H1 (cell line): ENCODE measurements around the gene DCAF4L1. TPM values are rescaled to one million over a fixed set of nuclear protein-coding genes. Genes with fewer than 3 reads are reported as not detected.
A peak's percentile ranks its signal among the peaks of the same experiment; 100 is the strongest.

Source experiments
- CTCF ChIA-PET: fragments of 300-600 bp; sonication (Branson Sonifier 250); formaldehyde crosslinking; loops from one replicate; lab custom pipeline; 2021; ENCODE audit not compliant: partially characterized antibody; lab: Charles Lee
- POLR2A ChIA-PET: fragments of 300-600 bp; sonication (Branson Sonifier 250); formaldehyde crosslinking; loops from one replicate; lab custom pipeline; 2021; ENCODE audit warnings: inconsistent platforms; ENCODE audit not compliant: partially characterized antibody; lab: Charles Lee
- DNase-seq, 2 experiments: peaks; one replicate each; pipeline versions ENCODE4 v3.0.0 to v3.0.0-alpha.2; 2010 to 2022; ENCODE audit warnings: low spot score in 2 of 2, low read depth in 1 of 2, mixed read lengths in 1 of 2
- FAIRE-seq: peaks from 2 replicates; lab custom pipeline; 2011; peaks lifted over from hg19 to GRCh38; lab: Jason Lieb, UNC
- H2AFZ ChIP-seq: 2 replicates; pipeline ENCODE4 v1.8.1; 2012; ENCODE audit warnings: low read length, inconsistent platforms
- H2AK5ac ChIP-seq: 2 replicates; pipeline ENCODE4 v1.6.1; 2013; ENCODE audit warnings: low read depth, low read length
- H2BK120ac ChIP-seq: replicated peaks from 2 replicates; pipeline ENCODE3; 2013; ENCODE audit warnings: low read depth, low read length, inconsistent platforms
- H2BK12ac ChIP-seq: 2 replicates; pipeline ENCODE4 v1.6.1; 2013; ENCODE audit warnings: low read depth, low read length
- H2BK15ac ChIP-seq: 2 replicates; pipeline ENCODE4 v1.6.1; 2013; ENCODE audit warnings: low read length
- H2BK20ac ChIP-seq: 2 replicates; pipeline ENCODE4 v1.6.1; 2013; ENCODE audit warnings: low read length
- H2BK5ac ChIP-seq: 2 replicates; pipeline ENCODE4 v1.6.1; 2013; ENCODE audit warnings: low read depth, low read length
- H3K14ac ChIP-seq: 2 replicates; pipeline ENCODE4 v1.6.1; 2013; ENCODE audit warnings: inconsistent platforms; ENCODE audit not compliant: insufficient read length
- H3K18ac ChIP-seq: 2 replicates; pipeline ENCODE4 v1.6.1; 2013; ENCODE audit warnings: low read length; ENCODE audit errors: extremely low read depth
- H3K23ac ChIP-seq: 2 replicates; pipeline ENCODE4 v1.6.1; 2013; ENCODE audit warnings: inconsistent platforms; ENCODE audit not compliant: insufficient read length
- H3K23me2 ChIP-seq: 2 replicates; pipeline ENCODE4 v1.6.1; 2013; ENCODE audit warnings: low read depth, low read length
- H3K27ac ChIP-seq: 2 replicates; pipeline ENCODE4 v1.6.1; 2011; ENCODE audit warnings: low read depth, low read length, inconsistent platforms
- H3K27me3 ChIP-seq, 4 experiments: replicated peaks in 1 of 4; 1 replicate in 1 of 4; 2 replicates in 3 of 4; pipeline versions ENCODE4 v1.6.1 to v1.8.1; 2011 to 2013; ENCODE audit warnings: low read length in 3 of 4, mild to moderate bottlenecking in 3 of 4, inconsistent platforms in 2 of 4, mixed read lengths in 2 of 4, moderate library complexity in 1 of 4; ENCODE audit not compliant: control insufficient read depth in 3 of 4, insufficient read depth in 3 of 4; ENCODE audit errors: extremely low read depth in 1 of 4
- H3K36me3 ChIP-seq, 4 experiments: 2 replicates each; pipeline versions ENCODE4 v1.6.1 to v1.8.1; 2011 to 2013; ENCODE audit warnings: mild to moderate bottlenecking in 4 of 4, low read length in 3 of 4, moderate library complexity in 2 of 4, control low read depth in 1 of 4, inconsistent platforms in 1 of 4; ENCODE audit not compliant: insufficient read depth in 4 of 4, control insufficient read depth in 2 of 4
- H3K4ac ChIP-seq: replicated peaks from 2 replicates; pipeline ENCODE3; 2013; ENCODE audit warnings: low read length, low read depth, mixed read lengths, inconsistent platforms; ENCODE audit not compliant: insufficient read length
- H3K4me1 ChIP-seq, 4 experiments: replicated peaks in 1 of 4; 1 replicate in 1 of 4; 2 replicates in 3 of 4; pipeline versions ENCODE4 v1.6.1 to v1.8.1; 2011 to 2013; ENCODE audit warnings: low read length in 3 of 4, inconsistent platforms in 2 of 4, mixed read lengths in 1 of 4; ENCODE audit not compliant: insufficient read depth in 4 of 4, control insufficient read depth in 3 of 4
- H3K4me2 ChIP-seq, 2 experiments: 2 replicates each; pipeline versions ENCODE4 v1.6.1 to v1.8.1; 2011 to 2013; ENCODE audit warnings: low read depth in 2 of 2, low read length in 2 of 2, control low read depth in 1 of 2, inconsistent platforms in 1 of 2, mild to moderate bottlenecking in 1 of 2; ENCODE audit not compliant: insufficient read depth in 1 of 2
- H3K4me3 ChIP-seq, 4 experiments: fragments of 200-600, 300-600 bp in 1 of 4; sonication (generic), shearing (Covaris generic), sonication (Bioruptor Twin) in 1 of 4; 2 replicates each; pipeline versions ENCODE4 v1.5.1 to v1.8.1; 2011 to 2016; ENCODE audit warnings: low read length in 4 of 4, low read depth in 3 of 4, control low read depth in 2 of 4, inconsistent platforms in 2 of 4, mild to moderate bottlenecking in 2 of 4, mixed read lengths in 1 of 4, moderate library complexity in 1 of 4; ENCODE audit not compliant: insufficient read depth in 2 of 4; ENCODE audit errors: extremely low read depth in 1 of 4
- H3K56ac ChIP-seq: replicated peaks from 2 replicates; pipeline ENCODE3; 2013; ENCODE audit warnings: low read depth, mild to moderate bottlenecking, mixed read lengths, low read length, inconsistent platforms; ENCODE audit not compliant: insufficient read length
- H3K79me1 ChIP-seq: 2 replicates; pipeline ENCODE4 v1.6.1; 2013; ENCODE audit warnings: low read depth, low read length, control low read depth
- H3K79me2 ChIP-seq, 2 experiments: 2 replicates each; pipeline versions ENCODE4 v1.6.1 to v1.8.1; 2012 to 2013; ENCODE audit warnings: low read length in 2 of 2, mild to moderate bottlenecking in 2 of 2, inconsistent platforms in 1 of 2; ENCODE audit not compliant: insufficient read depth in 2 of 2, control insufficient read depth in 1 of 2
- H3K9ac ChIP-seq, 4 experiments: replicated peaks in 1 of 4; 1 replicate in 1 of 4; 2 replicates in 3 of 4; pipeline versions ENCODE4 v1.6.1 to v1.8.1; 2011 to 2013; ENCODE audit warnings: low read depth in 3 of 4, low read length in 3 of 4, control low read depth in 2 of 4, mild to moderate bottlenecking in 2 of 4, moderate library complexity in 2 of 4, inconsistent platforms in 1 of 4; ENCODE audit errors: extremely low read depth in 1 of 4
- H3K9me3 ChIP-seq, 2 experiments: 2 replicates each; pipeline versions ENCODE4 v1.6.1 to v1.8.1; 2012 to 2013; ENCODE audit warnings: mild to moderate bottlenecking in 2 of 2, moderate library complexity in 2 of 2, control low read depth in 1 of 2, inconsistent platforms in 1 of 2, low read depth in 1 of 2, low read length in 1 of 2, mixed read lengths in 1 of 2; ENCODE audit not compliant: insufficient read depth in 2 of 2
- H4K20me1 ChIP-seq, 2 experiments: replicated peaks in 1 of 2; 2 replicates each; pipeline versions ENCODE3 to v1.8.1; 2011 to 2013; ENCODE audit warnings: inconsistent platforms in 2 of 2, low read length in 2 of 2, mild to moderate bottlenecking in 1 of 2; ENCODE audit not compliant: insufficient read depth in 2 of 2, control insufficient read depth in 1 of 2
- H4K5ac ChIP-seq: 2 replicates; pipeline ENCODE4 v1.6.1; 2013; ENCODE audit warnings: low read length, low read depth, mixed read lengths, inconsistent platforms; ENCODE audit not compliant: insufficient read length
- H4K8ac ChIP-seq: 2 replicates; pipeline ENCODE4 v1.8.0; 2013; ENCODE audit warnings: mild to moderate bottlenecking, moderate library complexity, low read length, inconsistent platforms; ENCODE audit not compliant: insufficient read depth; ENCODE audit errors: extremely low read depth
- H4K91ac ChIP-seq: replicated peaks from 2 replicates; pipeline ENCODE3; 2013; ENCODE audit warnings: low read length, mixed read lengths, inconsistent platforms; ENCODE audit not compliant: insufficient read length
- CHD1 ChIP-seq: IDR thresholded peaks from 2 replicates; pipeline ENCODE4 v1.6.1; 2012; ENCODE audit warnings: low read depth, low read length, improper control_type of control experiment
- CHD2 ChIP-seq: IDR thresholded peaks from 2 replicates; pipeline ENCODE4 v1.6.1; 2012; ENCODE audit warnings: low read length, improper control_type of control experiment
- HDAC2 ChIP-seq, 2 experiments: fragments of 300-600 bp in 1 of 2; sonication (generic) in 1 of 2; IDR thresholded peaks; 2 replicates each; pipeline ENCODE4 v1.6.1; 2011 to 2012; ENCODE audit warnings: low read depth in 2 of 2, low read length in 2 of 2, mild to moderate bottlenecking in 2 of 2, moderate library complexity in 2 of 2, borderline replicate concordance in 1 of 2, inconsistent platforms in 1 of 2
- HDAC6 ChIP-seq: IDR thresholded peaks from one replicate; pipeline ENCODE4 v1.7.1; 2012; ENCODE audit warnings: low read depth, mild to moderate bottlenecking, inconsistent platforms, low read length, moderate library complexity
- RFX5 ChIP-seq: IDR thresholded peaks from 2 replicates; pipeline ENCODE4 v1.6.1; 2011; ENCODE audit warnings: low read depth, low read length, improper control_type of control experiment, borderline replicate concordance
- SIRT6 ChIP-seq: IDR thresholded peaks from one replicate; pipeline ENCODE4 v1.7.1; 2012; ENCODE audit warnings: low read length, inconsistent platforms
- SRF ChIP-seq: IDR thresholded peaks from 2 replicates; pipeline ENCODE4 v1.6.1; 2011; ENCODE audit warnings: mild to moderate bottlenecking, low read depth, low read length, moderate library complexity
- SUZ12 ChIP-seq: fragments of 200-600 bp; sonication (generic); IDR thresholded peaks from 2 replicates; pipeline ENCODE4 v1.6.1; 2012; ENCODE audit warnings: mild to moderate bottlenecking, inconsistent platforms, low read length, moderate library complexity, mixed read lengths
- YY1 ChIP-seq: IDR thresholded peaks from 2 replicates; pipeline ENCODE4 v1.6.1; 2011; ENCODE audit warnings: low read depth, mild to moderate bottlenecking, low read length
- ZNF274 ChIP-seq: IDR thresholded peaks from 2 replicates; pipeline ENCODE4 v1.7.0; 2012; ENCODE audit warnings: low read length, borderline replicate concordance; ENCODE audit errors: extremely low read depth
- WGBS, 2 experiments: shearing (Covaris generic) in 1 of 2; methylation state at CpG; one replicate each; pipeline versions ENCODE4 v1.1.6 to v1.1.7; 2013 to 2015; ENCODE audit warnings: low lambda C conversion rate in 2 of 2, mixed read lengths in 2 of 2, inconsistent platforms in 1 of 2, low coverage in 1 of 2, missing lambda C conversion rate in 1 of 2; ENCODE audit not compliant: insufficient replicate concordance in 2 of 2, insufficient coverage in 1 of 2, insufficient read length in 1 of 2; ENCODE audit errors: extremely low coverage in 1 of 2, missing lambda C conversion rate in 1 of 2; 5-methylcytosine and 5-hydroxymethylcytosine counted together
- polyA plus RNA-seq, 7 experiments: library from polyadenylated mRNA; depleted of rRNA in 3 of 7; stranded (reverse) in 5 of 7; unstranded in 2 of 7; fragments of >200 nt in 5 of 7; fragments of 200-250 nt in 2 of 7; gene quantifications; 1 replicate in 5 of 7; 2 replicates in 1 of 7; 4 replicates in 1 of 7; pipeline versions ENCODE4 v1.2.1 to v1.2.3, GENCODE V29; 2011 to 2013; ENCODE audit warnings: missing spikeins in 2 of 7, mixed read lengths in 2 of 7
- total RNA-seq: library from RNA; stranded (reverse); fragmentation: NEBNext Ultra II Directional; extraction: Animal tissue kit (Norgen Biotek cat#: 25700); gene quantifications from 2 replicates; pipeline ENCODE4 v1.2.1, GENCODE V29; 2021

Gene DCAF4L1
- total and polyA plus RNA-seq, 2 of the 8 experiments (the other 6 are each of a cell fraction or from before 2014, with no cell fraction given), result 0.06 to 0.15 TPM

- DNase-seq, result peak; percentile 76 to 85
- peak within 1 kb of the TSS; percentile 47 for H4K91ac ChIP-seq
- peaks cover 4% of the 10 kb centered on the region; the same call in 1 of the 2 replicates for H3K23me2 ChIP-seq
- H2AK5ac ChIP-seq, result no peak within 1 kb of the TSS; the same call in 1 of the 2 replicates
- H2BK12ac ChIP-seq, result no peak within 1 kb of the TSS
- peaks cover 0 to 6% (median 2%) of the 10 kb centered on the region in 4 experiments; a peak in 3 of 7 replicates for H3K4me1 ChIP-seq
- peaks cover 4% of the 10 kb centered on the region; the same call in 1 of the 2 replicates for H3K79me1 ChIP-seq
- H3K4me2 ChIP-seq, result peak within 1 kb of the TSS; percentile 74 to 92
- FAIRE-seq, result peak; percentile 36
- peak within 1 kb of the TSS; percentile 50 to 87 (median 82) for H3K9ac ChIP-seq
- H4K5ac ChIP-seq, result peak within 1 kb of the TSS; percentile 80
- WGBS, 2 experiments, result 2% methylated on average over 42 of the region's 49 CpGs; no CpG with 5 or more reads in 1 of the 2 experiments
- peaks cover 0 to 26% (median 8%) of the 10 kb centered on the region in 4 experiments; a peak in 5 of 8 replicates for H3K36me3 ChIP-seq
- H2BK20ac ChIP-seq, result 0 out of 2 replicates have a peak within 1 kb of the TSS, but pooled peaks have one; percentile 7
- no peak within 1 kb of the TSS for H3K14ac ChIP-seq
- H2BK15ac ChIP-seq, result no peak within 1 kb of the TSS; the same call in 1 of the 2 replicates
- H3K18ac ChIP-seq, result peak within 1 kb of the TSS; percentile 85
- no peaks in the 10 kb centered on the region for H4K20me1 ChIP-seq
- CTCF ChIA-PET, result interaction anchor here (0.7 to 1.7 kb wide), 4 partner anchors 18 to 224 kb away, joined by 3 to 4 read pairs (median 3); no protein-coding TSS in a partner anchor
- H2AFZ ChIP-seq, result peak within 1 kb of the TSS; percentile 83
- H3K4me3 ChIP-seq, result peak within 1 kb of the TSS; percentile 96 to 98 (median 97)
- H4K8ac ChIP-seq, result peak within 1 kb of the TSS; percentile 93
- H3K9me3 ChIP-seq, result no peaks in the 10 kb centered on the region
- H3K56ac ChIP-seq, result peak within 1 kb of the TSS; percentile 78
- no peak within 1 kb of the TSS for H3K4ac ChIP-seq
- no peak within 1 kb of the TSS for H2BK120ac ChIP-seq
- peak within 1 kb of the TSS; percentile 67 for H3K27ac ChIP-seq
- POLR2A ChIA-PET, result interaction anchor here (0.5 to 2.5 kb wide), 9 partner anchors 10 to 676 kb away, joined by 3 to 13 read pairs (median 3); no protein-coding TSS in a partner anchor
- H3K79me2 ChIP-seq, result peaks cover 6 to 46% of the 10 kb centered on the region in 2 experiments
- H2BK5ac ChIP-seq, result peak within 1 kb of the TSS; percentile 55
- H3K23ac ChIP-seq, result no peak within 1 kb of the TSS
- no peaks in the 10 kb centered on the region for H3K27me3 ChIP-seq
- TF ChIP-seq HDAC2 (IDR thresholded peaks at IDR 0.05; ENCODE audit: borderline replicate concordance in 1 of 2, low read depth in 2 of 2, low read length in 2 of 2) (no peak), CHD2 (peak; percentile 64; the same call in 1 of the 2 replicates), SIRT6 (no peak), YY1 (no peak), HDAC6 (no peak), ZNF274 (no peak), RFX5 (no peak), SUZ12 (no peak), CHD1 (no peak), SRF (no peak)
Measured at GRCh38 chr4:41934901-41935651, 46.5 kb upstream of the DCAF4L1 start, which contains the start of gene TMEM33. TSS of gene TMEM33 (plus strand) at chr4:41935429. CDS start at chr4:41935485, 56 bp downstream.
